Measurements from ENCODE around the gene PKHD1.

GRCh38 chr6:51675020-51675921 lies 412.1 kb downstream of the PKHD1 start:
- TF ChIP-seq CTCF (IDR thresholded peaks at IDR 0.05; ENCODE audit: insufficient read depth, low read length) (no peak), POLR2AphosphoS5 (IDR thresholded peaks at IDR 0.05; ENCODE audit: low read depth) (no peak)

Measured in HL-60 (cell line).